A549 (cell line): ENCODE results near the gene MAPK12. TPM values are rescaled to one million over a fixed set of nuclear protein-coding genes. Genes with fewer than 3 reads are reported as not detected.

Experiments
- ATAC-seq, 2 experiments: fragments of 200-7000 bp in 1 of 2; fragments of >200 bp in 1 of 2; cut with Nextera tagmentation in 1 of 2; cut with Tn5 transposase in 1 of 2; 3 replicates each; pipeline versions ENCODE4 v1.8.0 to v1.9.1; 2018 to 2020; ENCODE audit warnings: mild to moderate bottlenecking in 1 of 2, moderate library complexity in 1 of 2
- CTCF ChIA-PET: fragments of 300-600 bp; sonication (Branson Sonifier 250); formaldehyde crosslinking; extraction: SDS; loops from one replicate; lab custom pipeline; 2021; ENCODE audit warnings: antibody characterized with exemption, inconsistent platforms; lab: Yijun Ruan, JAX
- POLR2A ChIA-PET: fragments of 350-600 bp; formaldehyde crosslinking; extraction: SDS; loops from one replicate; lab custom pipeline; 2021; ENCODE audit warnings: antibody characterized with exemption, inconsistent platforms; lab: Yijun Ruan, JAX
- DNase-seq, 2 experiments: peaks; one replicate each; pipeline versions ENCODE4 v3.0.0 to v3.0.0-alpha.2; 2011 to 2016; ENCODE audit warnings: low read depth in 1 of 2, low spot score in 1 of 2
- FAIRE-seq: peaks from 2 replicates; lab custom pipeline; 2011; peaks lifted over from hg19 to GRCh38; lab: Jason Lieb, UNC
- H3K27ac ChIP-seq, 2 experiments: fragments of >200 bp; sonication (Bioruptor Twin); formaldehyde crosslinking; 3 replicates each; pipeline ENCODE4 v1.5.1; 2016 to 2017
- H3K4me1 ChIP-seq: fragments of >200 bp; sonication (Bioruptor Twin); formaldehyde crosslinking; 3 replicates; pipeline ENCODE4 v1.6.1; 2016
- H3K4me2 ChIP-seq: fragments of >200 bp; sonication (Bioruptor Twin); formaldehyde crosslinking; 3 replicates; pipeline ENCODE4 v1.6.1; 2016
- H3K4me3 ChIP-seq: fragments of >200 bp; sonication (Bioruptor Twin); formaldehyde crosslinking; 3 replicates; pipeline ENCODE4 v1.5.1; 2016
- H3K9me3 ChIP-seq: fragments of >200 bp; sonication (Bioruptor Twin); formaldehyde crosslinking; 3 replicates; pipeline ENCODE4 v1.6.1; 2016
- CEBPB ChIP-seq, 2 experiments: fragments of >200 bp in 1 of 2; sonication (Bioruptor Twin) in 1 of 2; formaldehyde crosslinking in 1 of 2; IDR thresholded peaks; 2 replicates each; pipeline ENCODE4 v1.6.1; 2012 to 2016
- EHF ChIP-seq: fragments of 250-450 bp; sonication (Bioruptor Pico); IDR thresholded peaks from 2 replicates; pipeline ENCODE4 v1.5.0; 2020; ENCODE audit warnings: mild to moderate bottlenecking
- ELK1 ChIP-seq: fragments of 150-350 bp; IDR thresholded peaks from 2 replicates; pipeline ENCODE4 v1.6.1; 2014; ENCODE audit warnings: low read depth, mild to moderate bottlenecking, low read length
- FOSL2 ChIP-seq, 2 experiments: fragments of 450-650 bp in 1 of 2; fragments of >200 bp in 1 of 2; sonication (Bioruptor Twin) in 1 of 2; formaldehyde crosslinking; IDR thresholded peaks; 2 replicates each; pipeline versions ENCODE4 v1.5.0 to v1.6.1; 2016 to 2020; ENCODE audit warnings: mild to moderate bottlenecking in 1 of 2, moderate library complexity in 1 of 2
- HEYL ChIP-seq: fragments of 250-450 bp; sonication (Bioruptor Pico); IDR thresholded peaks from 2 replicates; pipeline ENCODE4 v1.8.0; 2021; ENCODE audit warnings: mild to moderate bottlenecking, moderate library complexity
- HOXA7 ChIP-seq: fragments of 250-450 bp; sonication (Bioruptor Pico); IDR thresholded peaks from 2 replicates; pipeline ENCODE4 v1.5.0; 2020; ENCODE audit warnings: mild to moderate bottlenecking, moderate library complexity
- HOXB5 ChIP-seq: fragments of 250-450 bp; sonication (Bioruptor Pico); IDR thresholded peaks from 2 replicates; pipeline ENCODE4 v1.5.0; 2020; ENCODE audit warnings: mild to moderate bottlenecking, moderate library complexity
- JUNB ChIP-seq: fragments of >200 bp; sonication (Bioruptor Twin); formaldehyde crosslinking; IDR thresholded peaks from 2 replicates; pipeline ENCODE4 v1.6.1; 2016
- MAX ChIP-seq: IDR thresholded peaks from 2 replicates; pipeline ENCODE4 v1.6.1; 2012
- MYC ChIP-seq: IDR thresholded peaks from 2 replicates; pipeline ENCODE4 v1.6.1; 2012; ENCODE audit warnings: mild to moderate bottlenecking, inconsistent platforms, low read length, improper control_type of control experiment, borderline replicate concordance
- NR3C1 ChIP-seq: fragments of >200 bp; sonication (Bioruptor Twin); formaldehyde crosslinking; IDR thresholded peaks from 3 replicates; pipeline ENCODE4 v1.6.1; 2017
- PBX3 ChIP-seq: IDR thresholded peaks from 2 replicates; pipeline ENCODE4 v1.6.1; 2012
- PHF8 ChIP-seq: fragments of 200-600 bp; sonication (generic); IDR thresholded peaks from 2 replicates; pipeline ENCODE4 v1.6.1; 2016; ENCODE audit warnings: low read depth, mild to moderate bottlenecking, antibody characterized with exemption, moderate library complexity, borderline replicate concordance
- RFX5 ChIP-seq: fragments of 450-650 bp; IDR thresholded peaks from 2 replicates; pipeline ENCODE4 v1.7.1; 2014; ENCODE audit warnings: antibody characterized with exemption, mild to moderate bottlenecking, moderate library complexity
- SMC3 ChIP-seq: fragments of >200 bp; sonication (Bioruptor Twin); formaldehyde crosslinking; IDR thresholded peaks from 3 replicates; pipeline ENCODE4 v1.6.1; 2018; ENCODE audit warnings: inconsistent platforms
- SREBF2 ChIP-seq: fragments of 450-650 bp; IDR thresholded peaks from 2 replicates; pipeline ENCODE4 v1.6.1; 2014; ENCODE audit warnings: mild to moderate bottlenecking, moderate library complexity
- TFCP2L1 ChIP-seq: fragments of 250-450 bp; sonication (Bioruptor Pico); IDR thresholded peaks from 2 replicates; pipeline ENCODE4 v1.5.0; 2021; ENCODE audit warnings: mild to moderate bottlenecking
- TP53 ChIP-seq: fragments of 250-450 bp; sonication (Bioruptor Pico); IDR thresholded peaks from 2 replicates; pipeline ENCODE4 v1.5.0; 2021; ENCODE audit warnings: mild to moderate bottlenecking, moderate library complexity
- ZC3H11A ChIP-seq: fragments of 450-650 bp; IDR thresholded peaks from 2 replicates; pipeline ENCODE4 v1.6.1; 2014; ENCODE audit warnings: antibody characterized with exemption, mild to moderate bottlenecking
- ZSCAN20 ChIP-seq: fragments of 250-450 bp; sonication (Bioruptor Pico); IDR thresholded peaks from 2 replicates; pipeline ENCODE4 v1.8.0; 2022; ENCODE audit warnings: mild to moderate bottlenecking, moderate library complexity
- WGBS: methylation state at CpG from one replicate; pipeline ENCODE4 v1.1.6; 2017; ENCODE audit errors: missing lambda C conversion rate; 5-methylcytosine and 5-hydroxymethylcytosine counted together
- polyA plus RNA-seq, 4 experiments: library from polyadenylated mRNA; depleted of rRNA in 3 of 4; stranded (reverse); fragments of >200 nt; fragmentation: RNase III in 1 of 4; extraction: RNeasy Plus Mini Kit Qiagen cat#74134 plus additional on column Dnase treatment in 1 of 4; gene quantifications; 2 replicates in 3 of 4; 3 replicates in 1 of 4; pipeline ENCODE4 v1.2.3, GENCODE V29; 2011 to 2017
- TF ChIP-seq, protein P1 (sequence below): fragments of >200 bp; sonication (Bioruptor Twin); formaldehyde crosslinking; IDR thresholded peaks from 3 replicates; pipeline ENCODE4 v1.6.1; 2016
- TF ChIP-seq, protein P2 (sequence below): fragments of 450-650 bp; IDR thresholded peaks from 2 replicates; pipeline ENCODE4 v1.6.1; 2014; ENCODE audit warnings: antibody characterized with exemption

The MAPK12 gene
- polyA plus RNA-seq, 2 of the 4 experiments (the other 2 are of a cell fraction) = 12.5 to 25.8 TPM

DNA sequence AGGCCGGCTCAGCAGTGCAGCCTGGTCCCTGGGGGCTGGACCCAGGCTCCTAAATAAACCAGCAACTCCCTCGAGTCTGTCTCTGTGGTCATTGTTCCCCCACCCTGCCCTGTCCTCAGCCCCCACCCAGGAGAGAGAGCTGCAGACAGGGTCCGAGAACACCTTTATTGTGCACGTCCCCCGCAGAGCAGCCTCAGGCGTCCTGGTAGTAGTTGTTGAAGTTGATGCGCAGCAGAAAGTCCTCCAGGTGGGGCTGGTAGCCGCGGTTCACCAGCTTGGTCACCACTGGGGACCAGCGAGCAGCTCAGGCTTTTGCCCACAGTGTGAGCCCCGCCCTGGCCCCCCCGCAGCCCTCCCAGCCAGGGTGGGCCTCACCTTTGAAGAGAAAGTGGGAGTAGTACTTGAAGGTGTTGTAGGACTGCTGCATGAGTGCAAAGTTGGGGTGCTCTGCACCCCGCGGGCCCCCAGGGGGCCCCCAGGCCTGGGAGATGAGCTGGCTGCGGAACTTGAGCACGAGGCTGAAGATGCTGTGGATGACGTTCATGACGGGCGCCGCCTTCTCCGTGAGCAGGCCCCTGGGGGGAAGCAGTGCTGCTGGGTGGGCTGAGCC lies 43.8 kb downstream of the MAPK12 start (continued):
- TF ChIP-seq ZSCAN20 = no peak
- TF ChIP-seq HEYL (CRISPR knock-in tag) = no peak
- TF ChIP-seq NR3C1 = no peak
- TF ChIP-seq CEBPB (IDR thresholded peaks at IDR 0.05) = no peak
- no peak for TF ChIP-seq RFX5

DNA sequence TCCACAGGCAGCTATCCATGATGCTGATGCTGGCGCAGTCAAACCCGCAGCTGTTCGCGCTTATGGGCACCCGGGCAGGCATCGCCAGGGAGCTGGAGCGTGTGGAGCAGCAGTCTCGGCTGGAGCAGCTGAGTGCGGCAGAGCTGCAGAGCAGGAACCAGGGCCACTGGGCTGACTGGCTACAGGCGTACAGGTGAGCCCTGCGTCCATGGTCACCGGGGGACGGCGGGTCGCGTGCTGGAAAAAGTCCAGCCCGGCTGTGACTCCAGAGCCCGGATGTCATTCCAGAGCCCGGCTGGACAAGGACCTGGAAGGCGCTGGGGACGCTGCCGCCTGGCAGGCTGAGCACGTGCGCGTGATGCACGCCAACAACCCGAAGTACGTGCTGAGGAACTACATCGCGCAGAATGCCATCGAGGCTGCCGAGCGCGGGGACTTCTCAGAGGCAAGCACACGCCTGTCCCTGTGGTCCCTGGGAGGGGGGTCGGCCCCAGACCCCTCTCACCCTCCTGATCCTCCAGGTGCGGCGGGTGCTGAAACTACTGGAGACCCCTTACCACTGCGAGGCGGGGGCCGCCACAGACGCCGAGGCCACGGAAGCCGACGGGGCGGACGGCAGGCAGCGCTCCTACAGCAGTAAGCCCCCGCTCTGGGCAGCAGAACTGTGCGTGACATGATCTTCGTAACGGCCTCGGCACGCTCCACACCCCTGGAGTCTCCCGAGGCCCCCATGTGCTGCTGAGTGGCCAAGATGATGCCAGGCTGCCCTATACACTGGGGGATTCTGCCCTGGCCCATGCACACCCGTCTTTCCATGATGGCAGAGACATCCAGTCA lies 44.6 kb downstream of the MAPK12 start:
- FAIRE-seq = no peak
- ChIA-PET CTCF (interaction anchor here (0.6 to 1.6 kb wide), 3 partner anchors 13 to 24 kb away, joined by 4 read pairs; no protein-coding TSS in a partner anchor), POLR2A (no interaction called here)
- Histone ChIP-seq H3K4me3 (no peak overlapping the region), H3K4me1 (no peaks in the 10 kb centered on the region), H3K4me2 (no peak overlapping the region), H3K9me3 (no peaks in the 10 kb centered on the region), H3K27ac (no peak overlapping the region)
- no peak for ATAC-seq
- WGBS = 97% methylated on average over 14 of the region's 57 CpGs
- TF ChIP-seq PBX3 = no peak
- no peak for TF ChIP-seq ZC3H11A
- no peak for TF ChIP-seq HOXA7 (CRISPR knock-in tag)
- no peak for TF ChIP-seq HOXB5
- no peak for TF ChIP-seq EHF (CRISPR knock-in tag)
- no peak for TF ChIP-seq PHF8
- no peak for TF ChIP-seq SREBF2
- TF ChIP-seq, protein P1, sequence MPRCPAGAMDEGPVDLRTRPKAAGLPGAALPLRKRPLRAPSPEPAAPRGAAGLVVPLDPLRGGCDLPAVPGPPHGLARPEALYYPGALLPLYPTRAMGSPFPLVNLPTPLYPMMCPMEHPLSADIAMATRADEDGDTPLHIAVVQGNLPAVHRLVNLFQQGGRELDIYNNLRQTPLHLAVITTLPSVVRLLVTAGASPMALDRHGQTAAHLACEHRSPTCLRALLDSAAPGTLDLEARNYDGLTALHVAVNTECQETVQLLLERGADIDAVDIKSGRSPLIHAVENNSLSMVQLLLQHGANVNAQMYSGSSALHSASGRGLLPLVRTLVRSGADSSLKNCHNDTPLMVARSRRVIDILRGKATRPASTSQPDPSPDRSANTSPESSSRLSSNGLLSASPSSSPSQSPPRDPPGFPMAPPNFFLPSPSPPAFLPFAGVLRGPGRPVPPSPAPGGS = no peak
- TF ChIP-seq SMC3 = no peak
- TF ChIP-seq MYC = no peak
- TF ChIP-seq, protein P2, sequence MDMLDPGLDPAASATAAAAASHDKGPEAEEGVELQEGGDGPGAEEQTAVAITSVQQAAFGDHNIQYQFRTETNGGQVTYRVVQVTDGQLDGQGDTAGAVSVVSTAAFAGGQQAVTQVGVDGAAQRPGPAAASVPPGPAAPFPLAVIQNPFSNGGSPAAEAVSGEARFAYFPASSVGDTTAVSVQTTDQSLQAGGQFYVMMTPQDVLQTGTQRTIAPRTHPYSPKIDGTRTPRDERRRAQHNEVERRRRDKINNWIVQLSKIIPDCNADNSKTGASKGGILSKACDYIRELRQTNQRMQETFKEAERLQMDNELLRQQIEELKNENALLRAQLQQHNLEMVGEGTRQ = no peak
- TF ChIP-seq FOSL2 (IDR thresholded peaks at IDR 0.05) = no peak
- no peak for TF ChIP-seq FOSL2 (CRISPR knock-in tag; IDR thresholded peaks at IDR 0.05)
- TF ChIP-seq TFCP2L1 = no peak
- no peak for TF ChIP-seq TP53 (CRISPR knock-in tag)
- no peak for TF ChIP-seq MAX
- TF ChIP-seq ELK1 = no peak
- TF ChIP-seq JUNB = no peak
- DNase-seq = no peak
